ENCODE data around the gene EIF3I.

EIF3I gene

DNA sequence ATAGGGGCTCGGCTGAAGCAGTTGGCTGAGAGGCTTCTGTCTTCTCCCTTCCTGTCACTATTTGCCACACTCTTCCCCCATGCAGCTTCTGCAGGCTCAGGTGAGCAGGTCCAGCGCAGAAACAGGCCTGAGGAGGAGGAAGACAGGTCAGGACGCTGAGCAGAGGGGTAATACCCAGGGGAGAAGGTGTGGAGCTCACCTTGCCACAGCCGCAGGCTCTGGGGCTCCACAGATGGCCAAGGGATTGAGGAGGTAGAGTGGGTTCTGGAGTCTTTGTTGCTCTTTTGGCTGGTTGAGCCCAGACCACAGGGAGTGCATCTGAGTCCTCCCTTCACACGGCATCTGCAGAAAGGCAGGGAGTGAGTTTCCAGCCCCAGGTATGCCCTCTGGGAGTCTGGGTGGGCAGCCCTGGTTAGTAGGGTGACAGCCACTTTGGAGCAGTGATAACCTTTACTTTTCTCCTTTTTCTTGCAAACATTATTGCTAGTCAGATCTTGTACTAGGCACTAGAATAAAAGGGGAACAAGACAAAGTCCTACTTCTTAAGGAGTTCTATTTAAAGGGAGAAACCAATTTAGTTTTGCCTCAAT lies 9.7 kb downstream of the EIF3I start:
- Mint-ChIP-seq H3K27ac (no peak overlapping the region), H3K4me3 (no peak overlapping the region), H3K27me3 (ENCODE audit: low read depth, poor library complexity) (no peaks in the 10 kb centered on the region), H3K4me1 (peaks cover 7% of the 10 kb centered on the region), H3K36me3 (ENCODE audit: low read depth) (peaks cover 32% of the 10 kb centered on the region), H3K9me3 (no peaks in the 10 kb centered on the region)
- DNase-seq: no peak
- TF ChIP-seq, protein P1, sequence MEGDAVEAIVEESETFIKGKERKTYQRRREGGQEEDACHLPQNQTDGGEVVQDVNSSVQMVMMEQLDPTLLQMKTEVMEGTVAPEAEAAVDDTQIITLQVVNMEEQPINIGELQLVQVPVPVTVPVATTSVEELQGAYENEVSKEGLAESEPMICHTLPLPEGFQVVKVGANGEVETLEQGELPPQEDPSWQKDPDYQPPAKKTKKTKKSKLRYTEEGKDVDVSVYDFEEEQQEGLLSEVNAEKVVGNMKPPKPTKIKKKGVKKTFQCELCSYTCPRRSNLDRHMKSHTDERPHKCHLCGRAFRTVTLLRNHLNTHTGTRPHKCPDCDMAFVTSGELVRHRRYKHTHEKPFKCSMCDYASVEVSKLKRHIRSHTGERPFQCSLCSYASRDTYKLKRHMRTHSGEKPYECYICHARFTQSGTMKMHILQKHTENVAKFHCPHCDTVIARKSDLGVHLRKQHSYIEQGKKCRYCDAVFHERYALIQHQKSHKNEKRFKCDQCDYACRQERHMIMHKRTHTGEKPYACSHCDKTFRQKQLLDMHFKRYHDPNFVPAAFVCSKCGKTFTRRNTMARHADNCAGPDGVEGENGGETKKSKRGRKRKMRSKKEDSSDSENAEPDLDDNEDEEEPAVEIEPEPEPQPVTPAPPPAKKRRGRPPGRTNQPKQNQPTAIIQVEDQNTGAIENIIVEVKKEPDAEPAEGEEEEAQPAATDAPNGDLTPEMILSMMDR (IDR thresholded peaks at IDR 0.05): no peak

DNA sequence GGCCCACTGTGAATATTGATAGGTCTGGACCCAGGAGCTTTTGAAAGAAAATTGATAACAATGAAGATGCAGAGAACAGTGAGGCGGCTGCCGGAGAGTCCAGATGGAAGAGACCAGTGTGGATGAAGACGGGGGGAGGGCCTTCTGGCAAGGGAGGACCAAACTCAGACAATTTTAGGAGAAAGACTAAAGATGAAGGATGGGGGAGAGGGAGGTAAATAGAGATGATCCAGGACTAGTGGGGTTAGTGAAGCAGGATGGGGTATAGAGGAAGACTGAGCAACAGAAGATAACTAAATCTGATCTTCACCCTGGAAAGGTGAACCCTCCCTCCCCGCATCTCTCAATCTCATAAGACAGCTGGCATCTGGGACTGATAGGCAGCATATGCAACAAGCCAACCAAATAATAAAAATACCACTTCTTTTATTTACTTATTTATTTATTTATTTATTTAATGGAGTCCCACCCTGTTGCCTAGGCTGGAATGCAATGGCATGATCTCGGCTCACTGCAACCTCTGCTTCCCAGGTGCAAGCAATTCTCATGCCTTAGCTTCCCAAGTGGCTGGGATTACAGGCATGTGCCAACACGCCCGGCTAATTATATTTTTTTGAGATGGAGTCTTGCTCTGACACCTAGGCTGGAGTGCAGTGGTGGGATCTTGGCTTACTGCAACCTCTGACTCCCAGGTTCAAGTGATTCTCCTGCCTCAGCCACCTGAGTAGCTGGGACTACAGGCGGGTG lies 10.5 kb downstream of the EIF3I start:
- H3K27me3 Mint-ChIP-seq (ENCODE audit: low read depth, poor library complexity): no peaks in the 10 kb centered on the region
- H3K27ac Mint-ChIP-seq: no peak overlapping the region
- H3K9me3 Mint-ChIP-seq: no peaks in the 10 kb centered on the region
- TF ChIP-seq, protein P1 (IDR thresholded peaks at IDR 0.05): no peak
- H3K4me1 Mint-ChIP-seq: peaks cover 7% of the 10 kb centered on the region
- H3K36me3 Mint-ChIP-seq (ENCODE audit: low read depth): peaks cover 27% of the 10 kb centered on the region
- DNase-seq: no peak
- H3K4me3 Mint-ChIP-seq: no peak overlapping the region

DNA sequence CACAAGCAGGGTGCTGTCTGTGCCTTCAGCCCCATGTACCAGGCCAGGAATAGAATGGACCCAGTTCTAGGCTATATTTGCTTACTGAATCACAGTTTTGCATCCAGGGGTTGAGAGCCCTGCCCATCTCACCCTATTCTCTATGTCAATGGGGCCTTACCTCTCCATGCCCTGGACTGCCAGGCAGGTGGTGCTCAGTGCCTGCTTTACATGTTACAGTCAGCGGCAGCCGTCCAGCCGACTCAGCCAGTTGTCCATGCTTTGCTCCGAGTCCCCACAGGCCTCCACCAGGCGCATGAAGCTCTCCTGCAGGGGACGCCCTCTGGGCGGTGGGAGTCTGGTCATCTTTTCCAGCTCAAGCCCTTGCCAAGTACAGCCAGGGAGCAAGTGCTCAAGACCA lies 12.6 kb downstream of the EIF3I start:
- Mint-ChIP-seq H3K9me3 (no peaks in the 10 kb centered on the region), H3K4me3 (no peak overlapping the region), H3K36me3 (ENCODE audit: low read depth) (peaks cover 12% of the 10 kb centered on the region), H3K27me3 (ENCODE audit: low read depth, poor library complexity) (peaks cover 3% of the 10 kb centered on the region), H3K27ac (peak overlapping the region; percentile 48), H3K4me1 (peaks cover 17% of the 10 kb centered on the region)
- no peak for DNase-seq
- TF ChIP-seq, protein P1 (IDR thresholded peaks at IDR 0.05): no peak

DNA sequence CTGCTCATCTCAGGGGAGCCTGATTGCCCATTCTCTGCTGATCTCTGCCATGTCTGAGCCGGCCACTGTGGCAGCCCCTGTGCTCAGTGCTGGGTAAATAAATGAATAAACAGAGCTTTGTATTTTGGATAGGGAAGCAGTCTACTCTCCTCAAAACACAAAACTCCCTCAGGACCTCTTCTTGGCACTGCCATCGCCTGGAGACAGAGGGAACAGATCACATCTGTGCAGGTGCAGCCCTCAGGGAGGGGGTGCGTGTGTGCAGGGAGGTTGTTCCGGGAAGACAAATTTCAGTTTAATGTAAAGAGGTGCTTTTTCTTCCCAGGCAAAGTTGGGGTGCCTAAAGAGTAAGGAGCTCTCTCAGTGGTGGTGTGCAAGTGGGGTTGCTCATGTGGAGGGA lies 17.1 kb downstream of the EIF3I start:
- TF ChIP-seq, protein P1 (IDR thresholded peaks at IDR 0.05): no peak
- peak overlapping the region; percentile 87 for H3K4me3 Mint-ChIP-seq
- DNase-seq: peak; percentile 21
- no peaks in the 10 kb centered on the region for H3K9me3 Mint-ChIP-seq
- peaks cover 6% of the 10 kb centered on the region for H3K36me3 Mint-ChIP-seq (ENCODE audit: low read depth)
- peaks cover 37% of the 10 kb centered on the region for H3K4me1 Mint-ChIP-seq
- peak overlapping the region; percentile 75 for H3K27ac Mint-ChIP-seq
- H3K27me3 Mint-ChIP-seq (ENCODE audit: low read depth, poor library complexity): peaks cover 3% of the 10 kb centered on the region

DNA sequence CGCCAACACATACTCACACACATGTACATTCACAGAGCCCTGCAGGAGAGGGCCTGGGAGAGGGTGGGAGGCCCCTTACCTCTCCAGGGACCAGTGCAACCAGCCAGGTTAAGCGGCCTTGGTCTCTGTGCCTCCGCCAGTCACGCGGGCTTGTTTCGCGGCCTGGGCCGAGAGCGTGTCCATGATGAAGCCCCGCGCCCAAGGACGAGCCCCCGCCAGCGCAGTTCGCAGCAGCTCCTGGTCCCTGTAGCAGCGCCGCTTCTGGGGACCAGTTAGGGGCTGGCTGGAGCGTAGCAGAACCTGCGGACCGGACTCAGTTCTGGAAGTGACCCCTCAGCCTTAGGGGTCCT lies 17.6 kb downstream of the EIF3I start:
- Mint-ChIP-seq H3K9me3 (no peaks in the 10 kb centered on the region), H3K27me3 (ENCODE audit: low read depth, poor library complexity) (peaks cover 3% of the 10 kb centered on the region), H3K4me3 (peak overlapping the region; percentile 87), H3K4me1 (peaks cover 37% of the 10 kb centered on the region), H3K36me3 (ENCODE audit: low read depth) (peaks cover 6% of the 10 kb centered on the region), H3K27ac (peak overlapping the region; percentile 57)
- DNase-seq: peak; percentile 64
- TF ChIP-seq, protein P1 (IDR thresholded peaks at IDR 0.05): no peak

All from nephron progenitor cell (in vitro differentiated cells).